ENCODE measurements around the gene PTGFR. TPM values are rescaled to one million over a fixed set of nuclear protein-coding genes. Genes with fewer than 3 reads are reported as not detected.

PTGFR gene
- total and polyA plus RNA-seq, 2 donors (not counting 1 experiment from before 2014, with no cell fraction given): not detected

- H3K9ac ChIP-seq (ENCODE audit: low read length): no peak overlapping the region
- H3K36me3 ChIP-seq (replicated peaks in 1 of 2; ENCODE audit: control extremely low read depth in 1 of 2, control insufficient read depth in 1 of 2, extremely low read depth in 1 of 2, insufficient read depth in 2 of 2, low read length in 1 of 2): no peaks in the 10 kb centered on the region
- no peaks in the 10 kb centered on the region for H3K4me1 Mint-ChIP-seq
- H3K4me3 Mint-ChIP-seq: no peak overlapping the region
- intact Hi-C loops (cut with micrococcal nuclease): no loop called here
- no peak for TF ChIP-seq CTCF (IDR thresholded peaks at IDR 0.05)
- TF ChIP-seq EZH2 (IDR thresholded peaks at IDR 0.05; ENCODE audit: borderline replicate concordance, insufficient read depth, low read depth, low read length, poor library complexity, severe bottlenecking): no peak
- ATAC-seq (ENCODE audit: low read depth) (no peak), DNase-seq (no peak)
- H3K9me3 ChIP-seq (ENCODE audit: control extremely low read depth in 1 of 3, control insufficient read depth in 2 of 3, insufficient read depth in 1 of 3, low read length in 2 of 3): no peaks in the 10 kb centered on the region
- H3K4me1 ChIP-seq (ENCODE audit: control insufficient read depth in 2 of 2, insufficient read depth in 2 of 2, low read length in 2 of 2): no peaks in the 10 kb centered on the region
- H3K27me3 Mint-ChIP-seq: no peaks in the 10 kb centered on the region
- CTCF ChIA-PET: no interaction called here
- WGBS (ENCODE audit: insufficient coverage): 87% methylated on average over 2 of the region's 4 CpGs
- no peaks in the 10 kb centered on the region for H4K20me1 ChIP-seq (ENCODE audit: control insufficient read depth, insufficient read depth, low read length, poor library complexity, severe bottlenecking)
- no peaks in the 10 kb centered on the region for H3K9me3 Mint-ChIP-seq (ENCODE audit: insufficient read depth)
- H3K4me3 ChIP-seq (ENCODE audit: control extremely low read depth in 1 of 5, extremely low read depth in 1 of 5, insufficient read depth in 1 of 5, low read depth in 2 of 5, low read length in 4 of 5): no peak overlapping the region
- H3K27ac Mint-ChIP-seq: no peak overlapping the region
- H2AFZ ChIP-seq (ENCODE audit: insufficient read depth, low read depth, low read length, poor library complexity, severe bottlenecking): no peak overlapping the region
- H3K4me2 ChIP-seq (replicated peaks; ENCODE audit: low read depth, low read length, poor library complexity, severe bottlenecking): no peak overlapping the region
- H3K27me3 ChIP-seq (replicated peaks in 1 of 4; ENCODE audit: control extremely low read depth in 1 of 4, control insufficient read depth in 3 of 4, insufficient read depth in 4 of 4, low read length in 3 of 4): no peaks in the 10 kb centered on the region
- H3K79me2 ChIP-seq (ENCODE audit: control insufficient read depth, insufficient read depth, low read length): no peaks in the 10 kb centered on the region
- H3K27ac ChIP-seq (ENCODE audit: low read length in 2 of 2): no peak overlapping the region
- POLR2A ChIA-PET: no interaction called here
Observed at GRCh38 chr1:78475888-78476610, 14.7 kb upstream of the PTGFR start.

GRCh38 chr1:78483903-78484302 lies 6.9 kb upstream of the PTGFR start:
- ChIA-PET POLR2A (no interaction called here), CTCF (no interaction called here)
- Mint-ChIP-seq H3K4me3 (no peak overlapping the region), H3K27me3 (no peaks in the 10 kb centered on the region), H3K27ac (no peak overlapping the region), H3K9me3 (ENCODE audit: insufficient read depth) (peaks cover 5% of the 10 kb centered on the region), H3K4me1 (no peaks in the 10 kb centered on the region)
- intact Hi-C loops (cut with micrococcal nuclease): no loop called here
- ATAC-seq (ENCODE audit: low read depth) (no peak), DNase-seq (no peak)
- no peaks in the 10 kb centered on the region for H4K20me1 ChIP-seq (ENCODE audit: control insufficient read depth, insufficient read depth, low read length, poor library complexity, severe bottlenecking)
- H3K27ac ChIP-seq (ENCODE audit: low read length in 2 of 2): no peak overlapping the region
- no peak overlapping the region for H3K9ac ChIP-seq (ENCODE audit: low read length)
- TF ChIP-seq EZH2 (IDR thresholded peaks at IDR 0.05; ENCODE audit: borderline replicate concordance, insufficient read depth, low read depth, low read length, poor library complexity, severe bottlenecking): no peak
- TF ChIP-seq CTCF (IDR thresholded peaks at IDR 0.05): no peak
- H2AFZ ChIP-seq (ENCODE audit: insufficient read depth, low read depth, low read length, poor library complexity, severe bottlenecking): no peak overlapping the region
- 49% methylated on average over 4 of the region's 6 CpGs for WGBS (ENCODE audit: insufficient coverage)
- H3K9me3 ChIP-seq (ENCODE audit: control extremely low read depth in 1 of 3, control insufficient read depth in 2 of 3, insufficient read depth in 1 of 3, low read length in 2 of 3): peaks cover 0 to 10% (median 0%) of the 10 kb centered on the region in 3 donors
- H3K4me1 ChIP-seq (ENCODE audit: control insufficient read depth in 2 of 2, insufficient read depth in 2 of 2, low read length in 2 of 2): no peaks in the 10 kb centered on the region
- no peak overlapping the region for H3K4me2 ChIP-seq (replicated peaks; ENCODE audit: low read depth, low read length, poor library complexity, severe bottlenecking)
- no peaks in the 10 kb centered on the region for H3K27me3 ChIP-seq (replicated peaks in 1 of 4; ENCODE audit: control extremely low read depth in 1 of 4, control insufficient read depth in 3 of 4, insufficient read depth in 4 of 4, low read length in 3 of 4)
- H3K79me2 ChIP-seq (ENCODE audit: control insufficient read depth, insufficient read depth, low read length): no peaks in the 10 kb centered on the region
- H3K36me3 ChIP-seq (replicated peaks in 1 of 2; ENCODE audit: control extremely low read depth in 1 of 2, control insufficient read depth in 1 of 2, extremely low read depth in 1 of 2, insufficient read depth in 2 of 2, low read length in 1 of 2): no peaks in the 10 kb centered on the region
- no peak overlapping the region for H3K4me3 ChIP-seq (ENCODE audit: control extremely low read depth in 1 of 5, extremely low read depth in 1 of 5, insufficient read depth in 1 of 5, low read depth in 2 of 5, low read length in 4 of 5)

Data from B cell (primary cell).